ENCODE measurements around the gene FAM193B.

FAM193B gene

DNA sequence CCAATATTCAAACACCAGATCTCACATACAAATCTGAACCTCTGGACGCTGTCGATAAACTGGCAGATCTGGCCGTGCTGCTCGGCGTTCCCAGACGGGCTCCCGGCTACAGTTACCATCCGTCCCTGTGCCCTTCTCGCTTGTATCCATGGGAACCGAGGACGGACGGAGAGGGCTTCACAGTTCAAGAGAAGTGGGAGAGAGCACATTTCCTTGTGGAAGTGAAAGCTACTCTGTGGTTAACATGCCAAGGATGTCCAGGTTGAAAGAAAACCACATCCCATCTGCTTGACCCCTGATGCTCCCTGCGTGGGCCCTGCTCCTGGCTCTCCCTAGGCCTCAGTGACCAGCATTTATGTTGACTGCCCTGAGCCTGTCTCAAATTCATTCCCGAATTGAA, 74.6 kb downstream of the FAM193B start:
- DNase-seq, result no peak

DNA sequence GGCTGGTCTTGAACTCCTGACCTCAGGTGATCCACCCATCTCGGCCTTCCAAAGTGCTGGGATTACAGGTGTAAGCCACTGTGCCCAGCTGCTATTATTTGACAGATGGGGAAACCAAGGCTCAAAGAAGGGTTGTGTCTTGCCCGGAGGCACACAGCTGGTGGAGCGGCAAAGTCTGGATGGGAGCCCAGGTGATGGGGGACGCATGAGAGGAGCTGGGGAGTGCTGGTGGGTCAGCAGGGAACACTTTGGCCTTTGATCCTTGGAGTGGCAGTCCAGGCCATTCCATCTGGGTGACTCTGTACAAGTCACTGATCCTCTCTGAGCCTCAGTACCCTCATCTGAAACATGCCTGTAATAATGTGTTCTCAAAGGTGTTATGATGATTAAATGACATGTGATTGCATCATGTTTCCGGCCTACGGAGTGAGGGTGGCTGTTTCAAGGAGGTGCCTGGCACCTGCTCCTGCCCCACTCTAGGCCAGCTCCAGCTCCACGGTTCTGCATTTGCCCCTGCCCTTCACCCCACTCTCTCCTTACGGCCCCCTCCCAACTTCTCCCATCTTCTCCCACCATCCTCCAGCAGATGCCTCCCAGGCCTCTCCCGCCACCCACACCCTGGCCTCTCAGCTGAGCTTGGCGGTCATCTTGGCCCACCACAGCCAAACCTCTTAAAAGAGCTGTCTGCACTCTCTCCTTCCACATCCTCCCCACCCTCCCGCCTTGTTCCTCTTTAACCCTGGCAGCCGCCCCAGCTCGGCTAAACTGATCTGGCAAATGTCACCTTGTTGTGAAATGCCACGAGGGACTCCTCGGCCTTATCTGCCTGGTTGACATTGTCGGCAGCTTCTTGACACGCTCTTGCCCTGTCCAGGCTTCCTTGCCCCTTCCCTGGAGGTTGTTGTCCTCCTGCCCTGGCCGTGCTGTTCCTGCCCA, 75.4 kb downstream of the FAM193B start:
- DNase-seq, result peak; percentile 48

DNA sequence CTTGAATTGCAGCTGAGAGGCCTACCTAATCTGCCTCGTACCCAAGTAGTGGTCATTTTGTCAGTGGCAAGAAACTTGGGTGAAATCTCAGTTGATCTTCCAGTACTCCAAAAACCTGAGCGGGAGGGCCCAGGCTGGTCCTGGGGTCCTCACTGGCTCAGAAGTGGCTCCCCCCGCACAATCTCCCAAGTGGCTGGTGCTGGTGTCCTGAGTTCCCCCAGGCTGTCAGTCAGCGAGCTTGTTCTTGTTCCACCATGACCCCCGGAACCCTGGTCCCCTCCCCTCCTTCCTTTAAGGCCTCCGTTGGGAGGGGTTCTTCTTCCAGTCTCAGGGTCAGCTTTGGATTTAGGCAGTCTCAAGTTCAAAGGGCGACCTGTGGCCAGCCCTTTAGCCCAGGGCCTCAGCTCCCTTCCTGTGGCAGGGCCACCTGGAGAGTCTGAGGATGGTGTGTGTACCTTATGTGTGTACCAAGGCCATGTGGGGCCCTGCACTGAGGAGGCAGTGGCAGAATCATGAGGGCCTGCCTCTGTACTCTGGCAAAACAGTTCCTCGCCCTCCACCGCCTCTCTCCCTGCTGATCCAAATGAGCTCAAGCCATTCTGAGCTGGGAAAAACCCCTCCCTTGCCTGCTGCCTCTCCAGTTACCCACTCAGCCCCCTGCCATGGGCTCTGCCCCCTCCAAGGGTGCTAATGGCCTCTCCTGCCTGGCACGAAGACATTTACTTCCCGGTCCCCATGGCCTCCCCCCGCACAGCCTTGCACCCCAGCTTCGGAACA, 76.5 kb downstream of the FAM193B start:
- no peak for DNase-seq

DNA sequence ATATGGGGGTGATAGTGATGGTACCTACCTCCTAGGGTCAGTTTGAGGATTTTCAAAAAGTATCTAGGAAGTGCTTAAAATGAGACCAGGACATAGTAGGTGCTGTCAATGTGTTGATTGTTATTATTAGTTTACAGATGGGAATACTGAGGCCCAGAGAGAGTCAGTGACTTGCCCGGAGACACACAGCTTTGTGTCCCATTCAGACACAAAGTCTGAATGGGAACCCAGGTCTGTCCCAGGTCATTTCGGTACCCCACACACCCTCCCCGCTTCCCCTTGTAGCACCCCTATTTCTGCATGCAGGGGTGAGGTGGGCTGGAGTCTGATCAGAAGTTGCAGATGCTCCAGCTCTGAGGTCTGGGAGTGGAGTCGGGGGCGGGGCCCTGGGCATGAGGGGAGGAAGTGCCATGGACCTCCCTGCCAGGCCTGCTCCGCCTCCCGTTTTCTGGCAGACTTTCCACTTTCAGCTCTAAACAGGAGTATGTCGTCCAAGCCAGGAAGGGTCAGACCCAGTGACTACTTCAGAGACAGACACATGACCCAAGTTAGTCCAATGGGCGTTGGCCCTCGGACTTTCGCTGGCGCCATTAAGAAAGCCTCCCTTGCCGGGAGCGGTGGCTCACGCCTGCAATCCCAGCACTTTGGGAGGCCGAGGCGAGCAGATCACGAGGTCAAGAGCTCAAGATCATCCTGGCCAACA, 77.7 kb downstream of the FAM193B start:
- no peak for DNase-seq

DNA sequence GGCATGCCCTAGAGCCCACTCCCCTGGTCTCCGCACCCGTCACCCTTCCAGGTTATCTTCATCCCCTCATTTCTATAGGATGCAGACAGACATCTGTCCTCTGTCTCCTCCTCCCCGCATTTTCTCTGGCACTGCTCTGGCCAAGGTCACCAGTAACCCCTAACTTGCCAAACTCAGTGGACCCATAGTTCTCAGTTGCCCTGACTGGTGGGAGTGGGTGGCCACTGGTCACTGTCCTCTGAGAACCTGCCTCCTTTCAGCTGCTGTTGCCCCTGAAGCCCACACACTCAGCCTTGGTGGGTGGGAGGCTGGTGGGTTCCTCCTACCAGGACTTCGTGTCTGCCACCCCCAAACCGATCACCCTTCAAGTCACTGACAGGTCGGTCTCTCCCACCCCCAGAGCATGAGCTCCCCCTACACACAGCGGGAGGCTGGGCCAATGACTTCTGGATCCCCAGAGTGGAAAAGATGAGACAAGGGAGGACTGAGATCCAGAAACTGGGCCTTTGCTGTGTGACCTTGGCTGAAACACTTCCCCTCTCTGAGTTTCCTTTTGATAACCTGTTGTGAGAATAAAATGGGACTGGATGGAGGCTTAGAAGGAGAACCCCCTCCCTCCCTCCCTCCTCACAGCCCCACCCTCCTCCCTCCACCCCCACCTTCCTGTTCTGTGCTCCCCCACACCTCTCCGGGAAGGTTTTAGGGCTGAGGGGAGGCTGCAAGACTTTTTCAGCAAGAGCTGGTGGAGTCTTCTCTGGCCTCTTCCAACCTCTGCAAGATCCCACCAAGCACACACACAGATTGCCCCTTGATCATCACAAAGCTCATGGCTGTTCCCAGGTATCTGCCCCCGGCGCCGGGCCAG, 78.6 kb downstream of the FAM193B start:
- no peak for DNase-seq

DNA sequence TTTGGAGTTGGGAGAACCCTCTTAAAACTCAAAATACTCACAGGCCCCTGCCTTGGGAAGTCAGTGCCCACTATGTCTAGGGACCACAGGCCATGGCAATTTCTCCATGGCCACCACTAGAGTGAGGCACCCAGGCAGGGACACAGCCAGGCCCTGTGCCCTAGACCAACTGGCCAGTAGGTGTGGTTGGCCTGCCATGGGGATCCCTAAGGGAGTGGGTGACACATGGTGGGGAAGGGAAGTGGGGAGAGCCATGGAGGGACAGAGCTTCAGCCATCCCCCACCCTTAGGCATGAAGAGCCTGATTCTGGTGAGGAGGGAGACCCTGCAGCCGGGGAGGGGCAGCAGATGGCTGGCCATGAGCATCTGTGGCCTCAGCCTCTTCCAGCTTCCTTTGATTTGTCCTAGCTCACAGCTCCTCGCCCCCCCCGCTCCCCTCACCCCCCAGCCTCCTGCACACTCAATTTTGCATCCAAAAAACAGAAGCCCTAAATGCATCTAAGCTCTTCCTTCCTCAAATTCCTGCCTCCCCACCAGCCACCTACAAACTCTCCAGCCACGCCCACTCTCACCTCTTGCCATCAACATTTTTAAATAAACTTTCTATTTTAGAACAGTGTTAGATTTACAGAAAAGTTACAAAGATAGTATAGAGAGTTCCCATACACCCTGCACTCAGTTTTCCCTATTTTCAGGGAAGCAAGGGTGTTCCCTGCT, 79.4 kb downstream of the FAM193B start:
- DNase-seq, result no peak

DNA sequence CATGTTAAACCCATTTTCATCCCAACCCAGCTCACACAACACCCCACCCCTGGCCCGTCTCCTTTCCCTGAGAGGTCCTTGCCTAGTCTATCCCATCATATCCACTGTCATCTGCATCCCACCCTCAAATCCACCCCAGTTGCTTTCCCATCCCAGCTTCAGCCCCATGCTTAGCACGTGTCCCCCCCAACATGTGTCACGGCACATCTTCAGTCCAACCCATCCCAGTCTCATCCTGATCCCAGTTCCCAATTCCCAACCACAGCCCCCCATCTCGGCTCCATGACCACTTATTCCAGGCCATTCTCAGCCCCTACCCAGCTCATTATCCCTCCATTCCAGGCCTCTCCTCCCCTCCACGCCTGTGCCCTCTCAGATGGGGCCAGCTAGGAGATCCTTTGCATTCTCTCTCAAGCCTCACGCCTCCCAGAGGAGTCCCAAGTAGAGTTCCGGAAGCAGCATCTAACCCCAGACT, 80.3 kb downstream of the FAM193B start:
- DNase-seq, result no peak

DNA sequence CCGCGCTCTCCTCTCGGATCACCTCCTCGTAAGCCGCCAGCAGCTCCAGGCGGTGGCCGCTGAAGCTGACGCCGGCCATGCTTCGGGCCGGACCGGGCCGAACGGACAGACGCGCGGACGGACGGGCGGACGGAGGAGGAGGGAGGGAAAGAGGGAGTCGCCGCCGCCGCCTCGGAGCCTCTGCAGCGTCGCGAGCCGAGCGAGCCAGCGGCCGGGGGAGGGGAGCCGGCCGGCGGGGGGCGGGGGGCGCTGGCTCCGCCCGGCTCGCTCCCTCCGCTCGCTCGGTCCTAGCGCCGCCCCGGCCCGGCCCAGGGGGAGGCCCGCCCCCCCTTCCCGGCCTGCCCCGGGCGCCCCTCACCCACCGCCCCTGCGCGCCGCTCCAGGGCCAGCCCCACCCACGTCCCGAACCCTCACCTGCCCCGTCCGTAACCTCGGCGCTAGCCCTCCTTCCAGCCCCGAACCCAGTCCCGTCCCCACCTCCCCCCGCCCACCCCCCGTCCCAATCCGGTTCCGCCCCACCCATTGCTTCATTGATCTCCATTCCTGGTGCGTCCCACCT, 80.8 kb downstream of the FAM193B start, which contains the start of gene DBN1:
DBN1 (minus strand) TSS at position 192 of the 559 bp plus-strand sequence; CDS start at position 79, 113 bp downstream.
- no peak for DNase-seq

DNA sequence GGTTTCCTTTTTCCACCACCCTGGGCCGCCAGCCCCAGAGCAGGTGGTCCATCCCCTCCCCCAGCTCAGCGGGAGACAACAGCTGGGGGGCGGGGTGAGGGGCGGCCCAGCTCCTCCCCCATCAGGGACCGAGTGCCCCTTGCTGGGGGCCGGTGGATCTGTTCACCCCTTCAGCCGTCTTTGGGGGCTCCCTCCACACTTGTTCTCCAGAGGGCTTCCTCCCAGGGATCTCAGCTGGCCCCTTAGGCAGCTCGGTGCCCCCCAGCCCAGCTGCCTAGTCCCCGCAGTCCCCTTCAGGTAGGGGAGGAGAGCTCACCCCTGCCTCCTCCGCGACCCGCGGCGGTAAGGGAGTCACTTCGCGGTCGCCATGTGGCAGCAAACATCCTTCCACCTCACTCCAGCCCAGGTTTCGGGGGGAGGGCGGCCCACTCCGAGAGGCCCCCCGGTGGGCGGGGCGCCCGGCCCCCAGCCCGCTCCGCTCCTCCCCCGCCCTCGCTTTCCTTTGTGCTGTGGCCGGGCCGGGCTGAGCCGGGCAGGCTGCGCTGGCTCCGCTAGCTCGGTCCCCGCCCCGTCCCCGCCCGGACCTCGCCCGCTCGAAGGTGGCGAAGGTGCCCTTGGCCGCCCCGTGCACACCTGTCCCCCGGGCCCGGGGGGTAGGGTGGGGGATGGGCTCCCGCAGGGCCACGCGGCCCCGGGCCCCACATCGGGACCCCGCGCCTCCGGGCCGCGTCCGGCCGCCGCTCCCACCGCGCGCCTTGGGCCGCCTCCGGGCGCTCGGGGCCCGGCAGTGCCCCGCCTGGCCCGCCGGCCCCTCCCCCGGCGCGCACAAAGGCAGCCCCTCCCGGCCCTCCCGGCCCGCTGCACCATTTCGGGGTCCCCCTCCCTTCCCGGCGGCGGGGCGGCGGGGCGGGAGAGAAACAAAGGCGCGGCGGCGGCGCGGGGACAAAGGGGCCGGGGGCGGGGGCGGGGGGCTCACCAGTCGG, 81.6 kb downstream of the FAM193B start:
- no peak for DNase-seq

DNA sequence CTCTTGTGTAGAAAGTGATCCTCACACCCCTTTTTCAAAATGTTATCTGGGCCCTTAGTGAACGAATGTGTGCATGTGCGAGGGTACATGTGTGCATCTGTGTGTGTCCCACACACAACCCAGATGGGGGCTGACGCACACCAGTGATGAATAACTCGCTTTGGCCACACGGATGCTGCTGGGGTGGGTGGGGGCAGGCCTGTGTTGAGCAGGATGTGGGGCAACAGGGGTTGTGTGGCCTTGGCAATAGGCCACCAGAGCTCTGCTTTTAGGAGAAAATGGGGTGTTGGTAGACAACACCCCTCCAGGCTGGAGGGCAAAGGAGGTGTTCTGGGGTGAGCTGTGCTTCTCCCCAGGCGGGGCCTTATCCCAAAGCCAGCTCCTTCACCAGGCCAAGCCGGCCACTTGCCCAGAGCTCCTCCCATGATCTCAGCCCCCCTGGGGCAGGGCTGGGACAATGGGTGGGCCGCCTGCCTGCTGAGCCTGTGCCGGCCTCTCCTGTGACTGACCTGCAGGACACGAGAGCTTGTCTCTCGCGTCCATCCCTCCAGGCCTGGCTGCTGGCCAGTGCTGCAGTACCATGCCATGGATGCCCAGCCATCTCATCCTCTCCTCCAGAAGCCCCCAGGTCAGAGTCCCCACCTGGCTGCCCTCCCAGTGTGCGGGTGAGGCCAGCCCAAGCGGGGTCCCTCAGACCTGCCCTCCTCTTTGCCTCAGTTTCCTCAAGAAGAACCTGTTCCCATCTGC, 82.6 kb downstream of the FAM193B start:
- DNase-seq, result no peak

DNA sequence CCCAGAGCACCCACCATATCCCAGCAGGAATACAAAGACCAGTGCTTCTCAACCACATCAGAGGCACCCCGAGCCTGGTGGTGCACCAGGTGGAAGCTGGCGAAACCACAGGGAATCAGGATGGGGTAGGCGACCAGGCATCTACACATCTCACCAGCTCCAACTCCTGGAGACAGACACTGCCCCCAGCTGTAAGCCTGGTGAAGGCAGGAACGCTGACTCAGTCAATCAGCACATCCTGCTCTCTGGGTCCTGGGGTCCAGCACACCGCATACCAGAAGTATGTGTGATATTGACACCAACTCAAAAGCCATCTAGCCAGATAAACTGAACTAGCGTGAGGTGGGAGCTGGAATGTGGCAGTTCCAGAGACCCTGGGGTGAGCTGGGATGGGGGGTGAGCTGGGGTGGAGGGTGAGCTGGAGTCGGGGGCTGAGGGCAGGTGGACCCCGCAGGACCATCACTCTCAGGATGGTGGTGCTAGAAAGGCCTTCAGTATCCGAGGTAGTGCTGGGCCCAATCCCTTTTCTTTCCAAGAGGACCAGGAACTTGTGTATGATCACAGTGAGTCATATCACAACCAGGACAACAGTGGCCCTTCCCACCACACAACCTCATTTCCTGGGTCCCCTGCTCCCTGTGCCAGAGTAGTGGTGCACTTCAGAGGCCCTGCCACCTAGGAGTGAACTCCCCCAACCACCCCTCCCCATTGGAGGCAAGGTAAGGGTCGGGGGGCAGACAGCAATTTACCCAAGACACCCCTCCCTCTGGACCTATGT, 83.4 kb downstream of the FAM193B start:
- DNase-seq, result no peak
